Measurements from ENCODE around the gene CD300LD. TPM values are rescaled to one million over a fixed set of nuclear protein-coding genes. Genes with fewer than 3 reads are reported as not detected.

Gene CD300LD
- total RNA-seq, 4 donors from 2014 or later, result not detected

DNA sequence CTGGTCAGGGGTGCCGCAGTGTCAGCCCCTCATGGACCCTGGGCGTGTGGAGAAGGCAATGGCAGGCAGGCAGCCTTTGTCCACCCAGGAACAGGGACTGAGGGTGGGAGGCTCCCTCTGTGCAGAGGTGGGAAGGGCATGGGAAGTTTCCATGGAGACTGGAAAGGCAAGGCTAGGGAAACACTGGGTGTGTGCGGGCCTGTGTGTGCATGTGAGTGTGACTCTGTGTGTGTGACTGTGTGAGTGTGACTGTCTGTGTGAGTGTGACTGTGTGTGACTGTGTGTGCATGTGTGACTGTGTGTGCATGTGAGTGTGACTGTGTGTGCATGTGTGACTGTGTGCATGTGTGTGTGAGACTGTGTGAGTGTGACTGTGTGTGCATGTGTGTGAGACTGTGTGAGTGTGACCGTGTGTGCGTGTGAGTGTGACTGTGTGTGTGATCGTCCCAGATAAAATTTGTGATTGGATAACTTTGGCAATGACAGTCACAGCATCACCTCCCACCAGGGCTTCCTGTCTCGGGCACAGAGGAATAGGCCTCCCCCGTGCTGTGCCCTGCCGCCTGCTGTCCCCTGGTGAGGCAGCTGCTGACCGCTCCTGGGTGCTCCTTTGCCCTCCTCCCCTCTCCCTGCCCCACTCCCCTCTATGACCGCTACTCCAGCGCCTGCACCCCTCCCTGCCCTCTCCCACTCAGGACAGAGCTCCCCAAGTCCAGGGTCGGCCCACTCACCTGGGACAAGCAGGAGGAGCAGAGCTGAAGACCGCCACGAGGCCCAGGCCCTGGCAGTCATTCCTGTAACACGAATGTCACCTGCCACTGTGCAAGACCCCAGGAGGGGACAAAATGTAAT is 46.9 kb downstream of the CD300LD start:
- no peaks in the 10 kb centered on the region for H3K36me3 ChIP-seq
- intact Hi-C loops (cut with DNase I), result no loop called here
- peaks cover 0 to 13% (median 0%) of the 10 kb centered on the region in 4 donors for H3K27me3 ChIP-seq
- peak overlapping the region; percentile 20 to 30 (median 22) for H3K4me3 ChIP-seq
- TF ChIP-seq POLR2AphosphoS5 (IDR thresholded peaks at IDR 0.05), result no peak
- TF ChIP-seq, protein P1, sequence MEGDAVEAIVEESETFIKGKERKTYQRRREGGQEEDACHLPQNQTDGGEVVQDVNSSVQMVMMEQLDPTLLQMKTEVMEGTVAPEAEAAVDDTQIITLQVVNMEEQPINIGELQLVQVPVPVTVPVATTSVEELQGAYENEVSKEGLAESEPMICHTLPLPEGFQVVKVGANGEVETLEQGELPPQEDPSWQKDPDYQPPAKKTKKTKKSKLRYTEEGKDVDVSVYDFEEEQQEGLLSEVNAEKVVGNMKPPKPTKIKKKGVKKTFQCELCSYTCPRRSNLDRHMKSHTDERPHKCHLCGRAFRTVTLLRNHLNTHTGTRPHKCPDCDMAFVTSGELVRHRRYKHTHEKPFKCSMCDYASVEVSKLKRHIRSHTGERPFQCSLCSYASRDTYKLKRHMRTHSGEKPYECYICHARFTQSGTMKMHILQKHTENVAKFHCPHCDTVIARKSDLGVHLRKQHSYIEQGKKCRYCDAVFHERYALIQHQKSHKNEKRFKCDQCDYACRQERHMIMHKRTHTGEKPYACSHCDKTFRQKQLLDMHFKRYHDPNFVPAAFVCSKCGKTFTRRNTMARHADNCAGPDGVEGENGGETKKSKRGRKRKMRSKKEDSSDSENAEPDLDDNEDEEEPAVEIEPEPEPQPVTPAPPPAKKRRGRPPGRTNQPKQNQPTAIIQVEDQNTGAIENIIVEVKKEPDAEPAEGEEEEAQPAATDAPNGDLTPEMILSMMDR (IDR thresholded peaks at IDR 0.05), result no peak
- no peak for TF ChIP-seq POLR2A (IDR thresholded peaks at IDR 0.05; ENCODE audit: low read depth)
- no peak for TF ChIP-seq EP300 (IDR thresholded peaks at IDR 0.05)
- no peaks in the 10 kb centered on the region for H3K4me1 ChIP-seq
- H3K27ac ChIP-seq (replicated peaks in 1 of 4), result peak overlapping the region in 1 of 4 donors; percentile 31
- DNase-seq (ENCODE audit: extremely low spot score), result no peak
- no peaks in the 10 kb centered on the region for H3K9me3 ChIP-seq
- 73% methylated on average over 14 of the region's 16 CpGs for WGBS

- DNase-seq (ENCODE audit: extremely low spot score), result no peak
- TF ChIP-seq POLR2AphosphoS5 (IDR thresholded peaks at IDR 0.05), result no peak
- no peak for TF ChIP-seq EP300 (IDR thresholded peaks at IDR 0.05)
- no peak for TF ChIP-seq POLR2A (IDR thresholded peaks at IDR 0.05; ENCODE audit: low read depth)
- TF ChIP-seq, protein P1 (IDR thresholded peaks at IDR 0.05), result no peak
- Histone ChIP-seq H3K27ac (replicated peaks in 1 of 4) (no peak overlapping the region), H3K36me3 (no peaks in the 10 kb centered on the region), H3K9me3 (no peaks in the 10 kb centered on the region), H3K4me3 (no peak overlapping the region), H3K27me3 (peaks cover 0 to 7% (median 0%) of the 10 kb centered on the region in 4 donors), H3K4me1 (no peaks in the 10 kb centered on the region)
- 93% methylated on average over 8 of the region's 18 CpGs for WGBS
- intact Hi-C loops (cut with DNase I), result no loop called here
Measured at GRCh38 chr17:74543891-74544760, 48.0 kb downstream of the CD300LD start.

DNA sequence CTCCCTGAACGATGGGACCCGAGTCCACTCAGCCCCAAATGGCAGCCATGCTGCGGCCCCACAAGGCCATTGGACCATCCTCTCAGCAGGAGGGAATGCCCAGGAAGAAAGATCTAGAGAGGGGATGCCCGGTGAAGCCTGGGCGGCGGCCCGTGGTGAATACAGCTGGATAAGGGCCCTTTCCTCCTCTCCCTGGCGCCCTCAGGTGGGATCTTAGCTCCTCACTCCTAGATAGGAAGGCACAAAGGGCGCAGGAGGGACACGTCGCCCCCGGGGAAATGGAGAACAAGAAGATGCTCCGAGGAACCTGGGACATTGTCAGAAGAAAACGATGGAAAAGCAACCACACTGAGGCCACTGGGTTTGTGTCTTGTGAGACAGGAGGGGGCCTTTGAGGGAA is 48.7 kb downstream of the CD300LD start:
- Histone ChIP-seq H3K36me3 (no peaks in the 10 kb centered on the region), H3K4me1 (no peaks in the 10 kb centered on the region), H3K4me3 (no peak overlapping the region), H3K27me3 (peaks cover 0 to 5% (median 0%) of the 10 kb centered on the region in 4 donors), H3K9me3 (no peaks in the 10 kb centered on the region), H3K27ac (replicated peaks in 1 of 4) (no peak overlapping the region)
- 77% methylated on average over 11 of the region's 14 CpGs for WGBS
- intact Hi-C loops (cut with DNase I), result no loop called here
- TF ChIP-seq POLR2AphosphoS5 (IDR thresholded peaks at IDR 0.05) (no peak), EP300 (IDR thresholded peaks at IDR 0.05) (no peak), POLR2A (IDR thresholded peaks at IDR 0.05; ENCODE audit: low read depth) (no peak)
- TF ChIP-seq, protein P1 (IDR thresholded peaks at IDR 0.05), result no peak
- DNase-seq (ENCODE audit: extremely low spot score), result no peak

GRCh38 chr17:74542727-74543383 is 49.2 kb downstream of the CD300LD start:
- 92% methylated on average over 10 of the region's 17 CpGs for WGBS

More at GRCh38 chr17:74542727-74543383, 49.2 kb downstream of the CD300LD start:
- DNase-seq (ENCODE audit: extremely low spot score), result no peak
- H3K4me1 ChIP-seq, result no peaks in the 10 kb centered on the region
- H3K27me3 ChIP-seq, result peaks cover 0 to 5% (median 0%) of the 10 kb centered on the region in 4 donors
- no peaks in the 10 kb centered on the region for H3K36me3 ChIP-seq
- H3K27ac ChIP-seq (replicated peaks in 1 of 4), result no peak overlapping the region
- intact Hi-C loops (cut with DNase I), result no loop called here
- H3K4me3 ChIP-seq, result no peak overlapping the region
- no peaks in the 10 kb centered on the region for H3K9me3 ChIP-seq
- TF ChIP-seq POLR2A (IDR thresholded peaks at IDR 0.05; ENCODE audit: low read depth) (no peak), EP300 (IDR thresholded peaks at IDR 0.05) (no peak), POLR2AphosphoS5 (IDR thresholded peaks at IDR 0.05) (no peak)
- TF ChIP-seq, protein P1 (IDR thresholded peaks at IDR 0.05), result no peak
